ENCODE measurements around the gene SAMD4A. TPM values are rescaled to one million over a fixed set of nuclear protein-coding genes. Genes with fewer than 3 reads are reported as not detected.
"Not testable (repeated sequence)": the region's sequence is repeated elsewhere in the genome, so short reads cannot be mapped to it uniquely, and the experiment has no call there.

The SAMD4A gene
- total and polyA plus RNA-seq, 2 donors = 1.7 to 2.8 TPM

GRCh38 chr14:54796961-54797360 is 230.0 kb downstream of the SAMD4A start:
- Histone ChIP-seq H3K27ac (ENCODE audit: low read depth in 1 of 2, low read length in 1 of 2) (no peak overlapping the region), H3K4me3 (ENCODE audit: low read length in 2 of 2) (no peak overlapping the region), H3K9me3 (ENCODE audit: control insufficient read depth in 2 of 2, insufficient read depth in 1 of 2, low read length in 1 of 2) (peaks cover 0 to 8% of the 10 kb centered on the region in 2 donors), H3K36me3 (ENCODE audit: control insufficient read depth in 2 of 2, insufficient read depth in 2 of 2, low read length in 1 of 2) (no peaks in the 10 kb centered on the region), H3K4me1 (ENCODE audit: control insufficient read depth in 2 of 2, insufficient read depth in 2 of 2, low read length in 2 of 2) (no peaks in the 10 kb centered on the region), H3K27me3 (ENCODE audit: control insufficient read depth in 2 of 2, insufficient read depth in 1 of 2, low read length in 1 of 2) (no peaks in the 10 kb centered on the region)
- DNase-seq (ENCODE audit: low read depth in 6 of 9, low spot score in 9 of 9) = no peak

- no peaks in the 10 kb centered on the region for H3K27me3 ChIP-seq (ENCODE audit: control insufficient read depth in 2 of 2, insufficient read depth in 1 of 2, low read length in 1 of 2)
- 96% methylated on average over 6 of the region's 6 CpGs for WGBS
- no peak overlapping the region for H3K4me3 ChIP-seq (ENCODE audit: low read length in 2 of 2)
- H3K9me3 ChIP-seq (ENCODE audit: control insufficient read depth in 2 of 2, insufficient read depth in 1 of 2, low read length in 1 of 2) = peaks cover 0 to 8% of the 10 kb centered on the region in 2 donors
- H3K27ac ChIP-seq (ENCODE audit: low read depth in 1 of 2, low read length in 1 of 2) = no peak overlapping the region
- no peak for DNase-seq (ENCODE audit: low read depth in 6 of 9, low spot score in 9 of 9)
- H3K36me3 ChIP-seq (ENCODE audit: control insufficient read depth in 2 of 2, insufficient read depth in 2 of 2, low read length in 1 of 2) = no peaks in the 10 kb centered on the region
- no peaks in the 10 kb centered on the region for H3K4me1 ChIP-seq (ENCODE audit: control insufficient read depth in 2 of 2, insufficient read depth in 2 of 2, low read length in 2 of 2)
Observed at GRCh38 chr14:54797556-54797955, 230.6 kb downstream of the SAMD4A start.

GRCh38 chr14:54797986-54798385 is 231.1 kb downstream of the SAMD4A start:
- no peaks in the 10 kb centered on the region for H3K27me3 ChIP-seq (ENCODE audit: control insufficient read depth in 2 of 2, insufficient read depth in 1 of 2, low read length in 1 of 2)
- no peaks in the 10 kb centered on the region for H3K36me3 ChIP-seq (ENCODE audit: control insufficient read depth in 2 of 2, insufficient read depth in 2 of 2, low read length in 1 of 2)
- H3K4me1 ChIP-seq (ENCODE audit: control insufficient read depth in 2 of 2, insufficient read depth in 2 of 2, low read length in 2 of 2) = no peaks in the 10 kb centered on the region
- peaks cover 0 to 8% of the 10 kb centered on the region in 2 donors for H3K9me3 ChIP-seq (ENCODE audit: control insufficient read depth in 2 of 2, insufficient read depth in 1 of 2, low read length in 1 of 2)
- H3K27ac ChIP-seq (ENCODE audit: low read depth in 1 of 2, low read length in 1 of 2) = no peak overlapping the region
- no peak overlapping the region for H3K4me3 ChIP-seq (ENCODE audit: low read length in 2 of 2)
- 69% methylated on average over 4 of the region's 4 CpGs for WGBS
- DNase-seq (ENCODE audit: low read depth in 6 of 9, low spot score in 9 of 9) = no peak

- H3K27me3 ChIP-seq (ENCODE audit: control insufficient read depth in 2 of 2, insufficient read depth in 1 of 2, low read length in 1 of 2) = no peaks in the 10 kb centered on the region
- H3K4me1 ChIP-seq (ENCODE audit: control insufficient read depth in 2 of 2, insufficient read depth in 2 of 2, low read length in 2 of 2) = no peaks in the 10 kb centered on the region
- no peak overlapping the region for H3K4me3 ChIP-seq (ENCODE audit: low read length in 2 of 2)
- no peak overlapping the region for H3K27ac ChIP-seq (ENCODE audit: low read depth in 1 of 2, low read length in 1 of 2)
- no peak for DNase-seq (ENCODE audit: low read depth in 6 of 9, low spot score in 9 of 9)
- no peaks in the 10 kb centered on the region for H3K36me3 ChIP-seq (ENCODE audit: control insufficient read depth in 2 of 2, insufficient read depth in 2 of 2, low read length in 1 of 2)
- H3K9me3 ChIP-seq (ENCODE audit: control insufficient read depth in 2 of 2, insufficient read depth in 1 of 2, low read length in 1 of 2) = peaks cover 0 to 8% of the 10 kb centered on the region in 2 donors
- WGBS = 98% methylated on average over 9 of the region's 9 CpGs
Observed at GRCh38 chr14:54798465-54799124, 231.7 kb downstream of the SAMD4A start.

GRCh38 chr14:54801482-54801881 is 234.6 kb downstream of the SAMD4A start:
- 98% methylated on average over 2 of the region's 2 CpGs for WGBS
- DNase-seq (ENCODE audit: low read depth in 6 of 9, low spot score in 9 of 9); H3K4me1 ChIP-seq (ENCODE audit: control insufficient read depth in 2 of 2, insufficient read depth in 2 of 2, low read length in 2 of 2); H3K27me3 ChIP-seq (ENCODE audit: control insufficient read depth in 2 of 2, insufficient read depth in 1 of 2, low read length in 1 of 2); H3K9me3 ChIP-seq (ENCODE audit: control insufficient read depth in 2 of 2, insufficient read depth in 1 of 2, low read length in 1 of 2); H3K36me3 ChIP-seq (ENCODE audit: control insufficient read depth in 2 of 2, insufficient read depth in 2 of 2, low read length in 1 of 2); H3K4me3 ChIP-seq (ENCODE audit: low read length in 2 of 2); H3K27ac ChIP-seq (ENCODE audit: low read depth in 1 of 2, low read length in 1 of 2): not testable (repeated sequence)

- Histone ChIP-seq H3K4me3 (ENCODE audit: low read length in 2 of 2) (no peak overlapping the region), H3K9me3 (ENCODE audit: control insufficient read depth in 2 of 2, insufficient read depth in 1 of 2, low read length in 1 of 2) (no peaks in the 10 kb centered on the region), H3K4me1 (ENCODE audit: control insufficient read depth in 2 of 2, insufficient read depth in 2 of 2, low read length in 2 of 2) (peaks cover 0 to 3% of the 10 kb centered on the region in 2 donors), H3K27ac (ENCODE audit: low read depth in 1 of 2, low read length in 1 of 2) (no peak overlapping the region), H3K27me3 (ENCODE audit: control insufficient read depth in 2 of 2, insufficient read depth in 1 of 2, low read length in 1 of 2) (peaks cover 0 to 7% of the 10 kb centered on the region in 2 donors), H3K36me3 (ENCODE audit: control insufficient read depth in 2 of 2, insufficient read depth in 2 of 2, low read length in 1 of 2) (no peaks in the 10 kb centered on the region)
- WGBS = 89% methylated on average over 7 of the region's 7 CpGs
- DNase-seq (ENCODE audit: low read depth in 6 of 9, low spot score in 9 of 9) = no peak
Observed at GRCh38 chr14:54803396-54803795, 236.5 kb downstream of the SAMD4A start.

- H3K4me1 ChIP-seq (ENCODE audit: control insufficient read depth in 2 of 2, insufficient read depth in 2 of 2, low read length in 2 of 2) = peaks cover 0 to 3% of the 10 kb centered on the region in 2 donors
- 96% methylated on average over 13 of the region's 13 CpGs for WGBS
- H3K4me3 ChIP-seq (ENCODE audit: low read length in 2 of 2) = no peak overlapping the region
- no peaks in the 10 kb centered on the region for H3K9me3 ChIP-seq (ENCODE audit: control insufficient read depth in 2 of 2, insufficient read depth in 1 of 2, low read length in 1 of 2)
- H3K27me3 ChIP-seq (ENCODE audit: control insufficient read depth in 2 of 2, insufficient read depth in 1 of 2, low read length in 1 of 2) = peaks cover 0 to 7% of the 10 kb centered on the region in 2 donors
- H3K36me3 ChIP-seq (ENCODE audit: control insufficient read depth in 2 of 2, insufficient read depth in 2 of 2, low read length in 1 of 2) = no peaks in the 10 kb centered on the region
- no peak for DNase-seq (ENCODE audit: low read depth in 6 of 9, low spot score in 9 of 9)
- H3K27ac ChIP-seq (ENCODE audit: low read depth in 1 of 2, low read length in 1 of 2) = no peak overlapping the region
Observed at GRCh38 chr14:54803926-54804537, 237.1 kb downstream of the SAMD4A start.

- Histone ChIP-seq H3K4me3 (ENCODE audit: low read length in 2 of 2) (no peak overlapping the region), H3K9me3 (ENCODE audit: control insufficient read depth in 2 of 2, insufficient read depth in 1 of 2, low read length in 1 of 2) (no peaks in the 10 kb centered on the region), H3K27me3 (ENCODE audit: control insufficient read depth in 2 of 2, insufficient read depth in 1 of 2, low read length in 1 of 2) (peaks cover 0 to 7% of the 10 kb centered on the region in 2 donors), H3K27ac (ENCODE audit: low read depth in 1 of 2, low read length in 1 of 2) (no peak overlapping the region), H3K36me3 (ENCODE audit: control insufficient read depth in 2 of 2, insufficient read depth in 2 of 2, low read length in 1 of 2) (no peaks in the 10 kb centered on the region), H3K4me1 (ENCODE audit: control insufficient read depth in 2 of 2, insufficient read depth in 2 of 2, low read length in 2 of 2) (peaks cover 0 to 3% of the 10 kb centered on the region in 2 donors)
- 87% methylated on average over 16 of the region's 16 CpGs for WGBS
- DNase-seq (ENCODE audit: low read depth in 6 of 9, low spot score in 9 of 9) = no peak
Observed at GRCh38 chr14:54804538-54805041, 237.7 kb downstream of the SAMD4A start.

GRCh38 chr14:54805070-54805444 is 238.1 kb downstream of the SAMD4A start:
- Histone ChIP-seq H3K27me3 (ENCODE audit: control insufficient read depth in 2 of 2, insufficient read depth in 1 of 2, low read length in 1 of 2) (peaks cover 0 to 7% of the 10 kb centered on the region in 2 donors), H3K36me3 (ENCODE audit: control insufficient read depth in 2 of 2, insufficient read depth in 2 of 2, low read length in 1 of 2) (no peaks in the 10 kb centered on the region)
- 83% methylated on average over 6 of the region's 6 CpGs for WGBS

More at GRCh38 chr14:54805070-54805444, 238.1 kb downstream of the SAMD4A start:
- H3K4me1 ChIP-seq (ENCODE audit: control insufficient read depth in 2 of 2, insufficient read depth in 2 of 2, low read length in 2 of 2) = peaks cover 0 to 3% of the 10 kb centered on the region in 2 donors
- H3K9me3 ChIP-seq (ENCODE audit: control insufficient read depth in 2 of 2, insufficient read depth in 1 of 2, low read length in 1 of 2) = no peaks in the 10 kb centered on the region
- H3K27ac ChIP-seq (ENCODE audit: low read depth in 1 of 2, low read length in 1 of 2) = no peak overlapping the region
- H3K4me3 ChIP-seq (ENCODE audit: low read length in 2 of 2) = no peak overlapping the region
- no peak for DNase-seq (ENCODE audit: low read depth in 6 of 9, low spot score in 9 of 9)

Data from thymus (tissue), 11 donors.